HCT116 (cell line): ENCODE results near the gene MINDY4. TPM values are rescaled to one million over a fixed set of nuclear protein-coding genes. Genes with fewer than 3 reads are reported as not detected.

Experiments
- ATAC-seq: fragments of 200-7000 bp; cut with Tn5 transposase; 2 replicates; pipeline ENCODE4 v1.9.1; 2020; ENCODE audit warnings: mild to moderate bottlenecking, moderate library complexity
- BruUV-seq: library from RNA; stranded (reverse); fragments of 400-500 nt; replicated peaks from 2 replicates; lab custom pipeline; 2021; lab: Mats Ljungman, UMichigan
- CTCF ChIA-PET: fragments of 300-600 bp; sonication (Branson Sonifier 250); formaldehyde crosslinking; loops from one replicate; lab custom pipeline; 2021; ENCODE audit warnings: antibody characterized with exemption; lab: Charles Lee
- POLR2A ChIA-PET: fragments of 300-600, 350-600 bp; sonication (Branson Sonifier 250); formaldehyde crosslinking; loops from one replicate; lab custom pipeline; 2021; ENCODE audit warnings: antibody characterized with exemption; lab: Charles Lee
- RAD21 ChIA-PET, 2 experiments: fragments of 300-600 bp; sonication (Branson Sonifier 250); formaldehyde crosslinking; loops; one replicate each; lab custom pipeline; 2023; ENCODE audit warnings: low total read pairs in 2 of 2; ENCODE audit not compliant: uncharacterized antibody in 2 of 2, unreplicated experiment in 2 of 2, low non-redundant PET in 1 of 2; lab: Charles Lee
- DNase-seq: peaks from one replicate; pipeline ENCODE4 v3.0.0-alpha.2; 2010; ENCODE audit warnings: low read depth, low spot score
- H2AFZ ChIP-seq: fragments of 200-600 bp; shearing (Covaris generic), sonication (generic); 2 replicates; pipeline ENCODE4 v1.6.1; 2017; ENCODE audit warnings: low read depth, mixed run types, mixed read lengths, antibody characterized with exemption, low read length; ENCODE audit not compliant: poor library complexity, severe bottlenecking
- H3K27ac ChIP-seq: 2 replicates; pipeline ENCODE4 v1.5.1; 2012; ENCODE audit warnings: low read depth, low read length
- H3K27me3 ChIP-seq: fragments of 200-600 bp; sonication (generic); 2 replicates; pipeline ENCODE4 v1.6.1; 2016; ENCODE audit warnings: mixed run types, low read length, mixed read lengths; ENCODE audit not compliant: insufficient read depth
- H3K36me3 ChIP-seq, 2 experiments: fragments of 200-500 bp in 1 of 2; fragments of 200-600 bp in 1 of 2; sonication (Bioruptor generic) in 1 of 2; sonication (generic) in 1 of 2; 2 replicates each; pipeline versions ENCODE4 v1.5.1 to v1.6.1; 2014 to 2016; ENCODE audit warnings: low read length in 2 of 2, inconsistent platforms in 1 of 2, mixed read lengths in 1 of 2, mixed run types in 1 of 2; ENCODE audit not compliant: insufficient read depth in 2 of 2, control insufficient read depth in 1 of 2
- H3K4me1 ChIP-seq, 2 experiments: fragments of 200-600 bp in 1 of 2; sonication (generic) in 1 of 2; 2 replicates each; pipeline versions ENCODE4 v1.5.1 to v1.6.1; 2012 to 2017; ENCODE audit warnings: low read length in 2 of 2, inconsistent platforms in 1 of 2, mild to moderate bottlenecking in 1 of 2, mixed read lengths in 1 of 2, mixed run types in 1 of 2, moderate library complexity in 1 of 2; ENCODE audit not compliant: insufficient read depth in 2 of 2, control insufficient read depth in 1 of 2
- H3K4me2 ChIP-seq: fragments of 200-600 bp; sonication (generic); 2 replicates; pipeline ENCODE4 v1.6.1; 2017; ENCODE audit warnings: mixed run types, low read length, mixed read lengths
- H3K4me3 ChIP-seq, 2 experiments: fragments of 200-600 bp in 1 of 2; sonication (generic) in 1 of 2; replicated peaks in 1 of 2; 2 replicates each; pipeline ENCODE4 v1.5.1; 2011 to 2016; ENCODE audit warnings: low read length in 2 of 2, control low read depth in 1 of 2, low read depth in 1 of 2, mild to moderate bottlenecking in 1 of 2, mixed read lengths in 1 of 2, mixed run types in 1 of 2
- H3K79me2 ChIP-seq: fragments of 200-600 bp; sonication (generic); 2 replicates; pipeline ENCODE4 v1.6.1; 2017; ENCODE audit warnings: mild to moderate bottlenecking, mixed run types, low read length, moderate library complexity, mixed read lengths; ENCODE audit not compliant: insufficient read depth
- H3K9ac ChIP-seq: fragments of 200-600 bp; sonication (generic); 2 replicates; pipeline ENCODE4 v1.6.1; 2016; ENCODE audit warnings: low read length, mixed read lengths
- H3K9me2 ChIP-seq: fragments of 200-600 bp; sonication (generic), shearing (Covaris generic); 2 replicates; pipeline ENCODE4 v1.6.1; 2017; ENCODE audit warnings: mixed run types, mild to moderate bottlenecking, moderate library complexity; ENCODE audit not compliant: insufficient read depth
- H3K9me3 ChIP-seq, 2 experiments: fragments of 200-500 bp in 1 of 2; fragments of 200-600 bp in 1 of 2; sonication (Bioruptor generic) in 1 of 2; sonication (generic) in 1 of 2; 2 replicates each; pipeline ENCODE4 v1.6.1; 2014 to 2017; ENCODE audit warnings: low read length in 2 of 2, mixed read lengths in 2 of 2, inconsistent platforms in 1 of 2, low read depth in 1 of 2, mild to moderate bottlenecking in 1 of 2, mixed run types in 1 of 2, moderate library complexity in 1 of 2; ENCODE audit not compliant: control insufficient read depth in 1 of 2, insufficient read depth in 1 of 2
- H4K20me1 ChIP-seq: fragments of 200-600 bp; sonication (generic), shearing (Covaris generic); 2 replicates; pipeline ENCODE4 v1.6.1; 2017; ENCODE audit warnings: mixed run types, mild to moderate bottlenecking, moderate library complexity; ENCODE audit not compliant: insufficient read depth
- CEBPB ChIP-seq: IDR thresholded peaks from 2 replicates; pipeline ENCODE4 v1.6.1; 2012; ENCODE audit warnings: low read depth
- CTCF ChIP-seq, 3 experiments: fragments of 200-600 bp in 1 of 3; sonication (generic) in 1 of 3; IDR thresholded peaks in 2 of 3; conservative IDR thresholded peaks in 1 of 3; 2 replicates each; pipeline ENCODE4 v1.5.1; 2012 to 2017; ENCODE audit warnings: low read depth in 2 of 3, low read length in 2 of 3, antibody characterized with exemption in 1 of 3, borderline replicate concordance in 1 of 3, control low read depth in 1 of 3, mild to moderate bottlenecking in 1 of 3, mixed read lengths in 1 of 3, mixed run types in 1 of 3, moderate library complexity in 1 of 3; ENCODE audit not compliant: insufficient read depth in 1 of 3
- EGR1 ChIP-seq: IDR thresholded peaks from 2 replicates; pipeline ENCODE4 v1.6.1; 2012; ENCODE audit warnings: low read depth
- ELF1 ChIP-seq: IDR thresholded peaks from 2 replicates; pipeline ENCODE4 v1.6.1; 2012; ENCODE audit warnings: low read depth, borderline replicate concordance
- EZH2 ChIP-seq: fragments of 200-600 bp; sonication (generic); IDR thresholded peaks from 2 replicates; pipeline ENCODE4 v1.6.1; 2017; ENCODE audit warnings: antibody characterized with exemption, mixed run types
- EZH2phosphoT487 ChIP-seq: fragments of 200-600 bp; IDR thresholded peaks from 2 replicates; pipeline ENCODE4 v1.6.1; 2018; ENCODE audit warnings: antibody characterized with exemption, borderline replicate concordance
- FOSL1 ChIP-seq: IDR thresholded peaks from 2 replicates; pipeline ENCODE4 v1.6.1; 2012; ENCODE audit warnings: low read depth
- JUND ChIP-seq: IDR thresholded peaks from 2 replicates; pipeline ENCODE4 v1.6.1; 2012
- MAX ChIP-seq: IDR thresholded peaks from 2 replicates; pipeline ENCODE4 v1.6.1; 2012
- POLR2A ChIP-seq: IDR thresholded peaks from 2 replicates; pipeline ENCODE4 v1.7.0; 2011; ENCODE audit warnings: borderline replicate concordance; ENCODE audit not compliant: insufficient read depth, insufficient read length; ENCODE audit errors: extremely low read depth
- REST ChIP-seq: IDR thresholded peaks from 2 replicates; pipeline ENCODE4 v1.6.1; 2012; ENCODE audit warnings: low read depth
- SP1 ChIP-seq: IDR thresholded peaks from 2 replicates; pipeline ENCODE4 v1.6.1; 2012; ENCODE audit warnings: low read depth
- SRF ChIP-seq: IDR thresholded peaks from 2 replicates; pipeline ENCODE4 v1.6.1; 2012; ENCODE audit warnings: low read depth
- TCF7L2 ChIP-seq: IDR thresholded peaks from 2 replicates; pipeline ENCODE4 v1.7.0; 2011; ENCODE audit warnings: borderline replicate concordance, inconsistent platforms; ENCODE audit not compliant: insufficient read depth, insufficient read length; ENCODE audit errors: extremely low read depth
- YY1 ChIP-seq: IDR thresholded peaks from 2 replicates; pipeline ENCODE4 v1.6.1; 2011; ENCODE audit warnings: low read length, low read depth, moderate library complexity, mild to moderate bottlenecking; ENCODE audit not compliant: insufficient replicate concordance; ENCODE audit errors: extremely low read depth
- ZFX ChIP-seq: fragments of 450-650 bp; IDR thresholded peaks from 2 replicates; pipeline ENCODE4 v1.6.1; 2017
- ZNF274 ChIP-seq: fragments of 200-500 bp; sonication (Bioruptor generic); IDR thresholded peaks from 2 replicates; pipeline ENCODE4 v1.6.1; 2014; ENCODE audit warnings: mild to moderate bottlenecking, low read depth, low read length, inconsistent platforms
- intact Hi-C: fragments of 100-400 bp; cut with micrococcal nuclease; formaldehyde crosslinking; loops from 2 replicates; pipeline ENCODE4 v1.10.0; 2022
- total RNA-seq: library from RNA; stranded (reverse); gene quantifications from one replicate; pipeline ENCODE4 v1.2.1, GENCODE V29; 2021; ENCODE audit not compliant: unreplicated experiment

MINDY4 gene
- total RNA-seq, 1 experiment from 2014 or later = 6.1 TPM

GRCh38 chr7:30931161-30931928 lies 160.1 kb downstream of the MINDY4 start:
- H3K9me2 ChIP-seq = no peaks in the 10 kb centered on the region
- no peak overlapping the region for H3K27ac ChIP-seq
- H3K9ac ChIP-seq = no peak overlapping the region
- H3K4me3 ChIP-seq = no peak overlapping the region
- TF ChIP-seq YY1 (no peak), ZFX (no peak), TCF7L2 (no peak), ZNF274 (no peak), FOSL1 (no peak), SP1 (no peak), EGR1 (no peak), CEBPB (no peak), ELF1 (no peak), POLR2A (no peak), SRF (no peak), EZH2 (no peak), CTCF (IDR thresholded peaks at IDR 0.05 in 2 of 3, conservative IDR thresholded peaks at IDR 0.05 in 1 of 3; ENCODE audit: borderline replicate concordance in 1 of 3, insufficient read depth in 1 of 3, low read depth in 2 of 3, low read length in 2 of 3) (no peak), REST (no peak), MAX (no peak), JUND (no peak), EZH2phosphoT487 (no peak)
- no peaks in the 10 kb centered on the region for H3K4me1 ChIP-seq
- H3K36me3 ChIP-seq = no peaks in the 10 kb centered on the region
- H4K20me1 ChIP-seq = no peaks in the 10 kb centered on the region
- RAD21 ChIA-PET = no interaction called here
- ATAC-seq (no peak), DNase-seq (no peak)
- H3K4me2 ChIP-seq = no peak overlapping the region
- intact Hi-C loops = no loop called here
- no peaks in the 10 kb centered on the region for H3K27me3 ChIP-seq
- CTCF ChIA-PET = interaction anchor here (2.7 kb wide), 1 partner anchor 8 kb away, joined by 20 read pairs; no protein-coding TSS in a partner anchor
- BruUV-seq = no TSS peak
- POLR2A ChIA-PET = no interaction called here
- H3K79me2 ChIP-seq = no peaks in the 10 kb centered on the region
- H2AFZ ChIP-seq = no peak overlapping the region
- H3K9me3 ChIP-seq = no peaks in the 10 kb centered on the region; a peak in 1 of 4 replicates
